ENCODE measurements around the gene TMC1.

GRCh38 chr9:72486594-72486955 is 34.8 kb upstream of the TMC1 start:
- TF ChIP-seq POLR2A (IDR thresholded peaks at IDR 0.05) (no peak), CTCF (IDR thresholded peaks at IDR 0.05) (no peak), POLR2AphosphoS5 (IDR thresholded peaks at IDR 0.05) (no peak), EP300 (IDR thresholded peaks at IDR 0.05) (no peak)

Data from upper lobe of left lung (tissue), 4 donors.